ENCODE measurements around the gene ADAM33. TPM values are rescaled to one million over a fixed set of nuclear protein-coding genes. Genes with fewer than 3 reads are reported as not detected.

ADAM33 gene
- polyA plus RNA-seq, 1 donor from 2014 or later = not detected

GRCh38 chr20:3659492-3660261, 22.1 kb downstream of the ADAM33 start:
- Histone ChIP-seq H3K79me2 (replicated peaks; ENCODE audit: insufficient read depth, low read length) (no peaks in the 10 kb centered on the region), H3K4me3 (ENCODE audit: low read length) (no peak overlapping the region), H3K27ac (ENCODE audit: low read length) (no peak overlapping the region), H3K9me3 (ENCODE audit: low read length) (no peaks in the 10 kb centered on the region), H3K4me2 (ENCODE audit: low read length) (no peak overlapping the region), H3K9ac (ENCODE audit: low read length) (no peak overlapping the region), H3K27me3 (ENCODE audit: insufficient read depth, low read depth, low read length) (no peaks in the 10 kb centered on the region), H4K20me1 (ENCODE audit: insufficient read depth) (no peaks in the 10 kb centered on the region), H2AFZ (ENCODE audit: low read depth, low read length) (no peak overlapping the region), H3F3A (ENCODE audit: insufficient read depth, low read length, poor library complexity, severe bottlenecking) (no peaks in the 10 kb centered on the region), H3K36me3 (ENCODE audit: insufficient read depth, low read length) (no peaks in the 10 kb centered on the region), H3K9me2 (ENCODE audit: insufficient read depth, low read length) (no peaks in the 10 kb centered on the region)
- no peak for TF ChIP-seq SMC3 (conservative IDR thresholded peaks at IDR 0.05; ENCODE audit: poor library complexity)
- no peak for TF ChIP-seq CTCF (IDR thresholded peaks at IDR 0.05; ENCODE audit: poor library complexity, severe bottlenecking)
- TF ChIP-seq POLR2AphosphoS5 (IDR thresholded peaks at IDR 0.05) = no peak
- TF ChIP-seq TAF1 (IDR thresholded peaks at IDR 0.05; ENCODE audit: low read depth) = no peak
- no peak for TF ChIP-seq MXI1 (conservative IDR thresholded peaks at IDR 0.05; ENCODE audit: poor library complexity, severe bottlenecking)
- no peak for TF ChIP-seq EZH2 (IDR thresholded peaks at IDR 0.05; ENCODE audit: borderline replicate concordance, insufficient read depth, low read length, poor library complexity, severe bottlenecking)
- no peak for TF ChIP-seq REST (IDR thresholded peaks at IDR 0.05; ENCODE audit: borderline replicate concordance)
- no peak for TF ChIP-seq RAD21 (conservative IDR thresholded peaks at IDR 0.05)
- no peak for TF ChIP-seq EP300 (conservative IDR thresholded peaks at IDR 0.05; ENCODE audit: poor library complexity, severe bottlenecking)

GRCh38 chr20:3658716-3659491, 22.9 kb downstream of the ADAM33 start:
- TF ChIP-seq CTCF (IDR thresholded peaks at IDR 0.05; ENCODE audit: poor library complexity, severe bottlenecking) (no peak), REST (IDR thresholded peaks at IDR 0.05; ENCODE audit: borderline replicate concordance) (no peak), POLR2AphosphoS5 (IDR thresholded peaks at IDR 0.05) (no peak), TAF1 (IDR thresholded peaks at IDR 0.05; ENCODE audit: low read depth) (no peak), EZH2 (IDR thresholded peaks at IDR 0.05; ENCODE audit: borderline replicate concordance, insufficient read depth, low read length, poor library complexity, severe bottlenecking) (no peak), MXI1 (conservative IDR thresholded peaks at IDR 0.05; ENCODE audit: poor library complexity, severe bottlenecking) (no peak), SMC3 (conservative IDR thresholded peaks at IDR 0.05; ENCODE audit: poor library complexity) (no peak), EP300 (conservative IDR thresholded peaks at IDR 0.05; ENCODE audit: poor library complexity, severe bottlenecking) (no peak), RAD21 (conservative IDR thresholded peaks at IDR 0.05) (no peak)
- Histone ChIP-seq H3K27me3 (ENCODE audit: insufficient read depth, low read depth, low read length) (no peaks in the 10 kb centered on the region), H2AFZ (ENCODE audit: low read depth, low read length) (no peak overlapping the region), H3K4me2 (ENCODE audit: low read length) (no peak overlapping the region), H3K27ac (ENCODE audit: low read length) (no peak overlapping the region), H3K79me2 (replicated peaks; ENCODE audit: insufficient read depth, low read length) (no peaks in the 10 kb centered on the region), H3K9me2 (ENCODE audit: insufficient read depth, low read length) (no peaks in the 10 kb centered on the region), H3F3A (ENCODE audit: insufficient read depth, low read length, poor library complexity, severe bottlenecking) (no peaks in the 10 kb centered on the region), H4K20me1 (ENCODE audit: insufficient read depth) (no peaks in the 10 kb centered on the region), H3K36me3 (ENCODE audit: insufficient read depth, low read length) (no peaks in the 10 kb centered on the region), H3K9ac (ENCODE audit: low read length) (no peak overlapping the region), H3K9me3 (ENCODE audit: low read length) (no peaks in the 10 kb centered on the region), H3K4me3 (ENCODE audit: low read length) (no peak overlapping the region)
